C4-2B (cell line): ENCODE data around the gene TPK1.

Experiments used
- CTCF ChIP-seq: fragments of 450-650 bp; conservative IDR thresholded peaks from 2 replicates; pipeline ENCODE4 v1.5.1; 2017; ENCODE audit warnings: mild to moderate bottlenecking
- ZFX ChIP-seq: fragments of 450-650 bp; IDR thresholded peaks from 2 replicates; pipeline ENCODE4 v1.6.1; 2017

GRCh38 chr7:144488977-144489376, 346.9 kb downstream of the TPK1 start:
- TF ChIP-seq CTCF: no peak
- TF ChIP-seq ZFX: no peak
